Peyer's patch (tissue), 4 donors: ENCODE results near the gene ELOVL1. TPM values are rescaled to one million over a fixed set of nuclear protein-coding genes. Genes with fewer than 3 reads are reported as not detected.

Experiments
- DNase-seq, 3 donors: peaks; one replicate each; pipeline ENCODE4 v3.0.0-alpha.2; 2017 to 2019
- H3K27ac ChIP-seq, 4 donors: fragments of 200-600 bp; sonication (generic); one replicate each; pipeline ENCODE4 v1.5.1; 2016 to 2019
- H3K27me3 ChIP-seq, 2 donors: fragments of 200-600 bp; sonication (generic); one replicate each; pipeline ENCODE4 v1.5.1; 2019
- H3K36me3 ChIP-seq, 3 donors: fragments of 200-600 bp; sonication (generic); one replicate each; pipeline ENCODE4 v1.5.1; 2016 to 2019
- H3K4me1 ChIP-seq, 4 donors: fragments of 200-600 bp; sonication (generic); one replicate each; pipeline ENCODE4 v1.5.1; 2016 to 2019
- H3K4me3 ChIP-seq, 4 donors: fragments of 200-600 bp; sonication (generic); 1 replicate in 3 of 4; 2 replicates in 1 of 4; pipeline ENCODE4 v1.5.1; 2016 to 2019; ENCODE audit warnings: mild to moderate bottlenecking in 1 of 4
- H3K9me3 ChIP-seq, 4 donors: fragments of 200-600 bp; sonication (generic); one replicate each; pipeline ENCODE4 v1.5.1; 2016 to 2019; ENCODE audit warnings: mild to moderate bottlenecking in 1 of 4
- POLR2A ChIP-seq, 2 donors: fragments of 450-650 bp; IDR thresholded peaks; one replicate each; pipeline ENCODE4 v1.5.1; 2017; ENCODE audit warnings: antibody characterized with exemption in 2 of 2, mild to moderate bottlenecking in 2 of 2, moderate library complexity in 2 of 2
- total RNA-seq, 4 donors: library from RNA; depleted of rRNA; stranded (reverse); fragments of >200 nt; gene quantifications; one replicate each; pipeline ENCODE4 v1.1.0, GENCODE V29; 2016
- TF ChIP-seq, protein P1 (sequence below), 6 experiments: fragments of 450-650 bp in 4 of 6; fragments of 200-600 bp in 2 of 6; sonication (generic) in 1 of 6; IDR thresholded peaks; one replicate each; pipeline ENCODE4 v1.5.1; 2017 to 2019; ENCODE audit warnings: antibody characterized with exemption in 6 of 6, mild to moderate bottlenecking in 3 of 6, moderate library complexity in 1 of 6

ELOVL1 gene
- total RNA-seq, 4 donors from 2014 or later: 29.7 to 101 (median 71.3) TPM

DNA sequence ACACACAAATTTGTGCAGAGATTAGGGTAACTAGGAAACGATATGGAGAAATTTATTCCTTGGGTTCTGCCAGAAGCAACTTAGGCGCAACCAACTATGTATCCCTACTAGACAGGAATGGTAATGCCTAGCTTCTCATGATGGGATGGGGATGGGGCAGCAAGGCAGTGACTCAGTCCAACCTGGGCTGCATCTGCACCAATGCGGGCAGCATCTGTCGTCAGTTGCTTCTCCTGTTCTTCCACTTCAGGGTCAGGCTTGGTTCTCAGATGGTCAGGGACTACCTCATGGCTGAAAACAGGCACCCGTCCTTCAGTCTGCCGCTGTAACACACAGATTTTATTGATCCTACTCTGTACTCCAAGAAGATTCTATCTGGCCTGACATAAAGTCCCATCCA, 18.9 kb upstream of the ELOVL1 start:
- Histone ChIP-seq H3K36me3 (peaks cover 0 to 42% (median 0%) of the 10 kb centered on the region in 3 donors), H3K4me3 (no peak overlapping the region), H3K27me3 (no peaks in the 10 kb centered on the region), H3K9me3 (no peaks in the 10 kb centered on the region), H3K4me1 (peaks cover 0 to 29% (median 4%) of the 10 kb centered on the region in 4 donors), H3K27ac (no peak overlapping the region)
- no peak for DNase-seq
- TF ChIP-seq, protein P1, sequence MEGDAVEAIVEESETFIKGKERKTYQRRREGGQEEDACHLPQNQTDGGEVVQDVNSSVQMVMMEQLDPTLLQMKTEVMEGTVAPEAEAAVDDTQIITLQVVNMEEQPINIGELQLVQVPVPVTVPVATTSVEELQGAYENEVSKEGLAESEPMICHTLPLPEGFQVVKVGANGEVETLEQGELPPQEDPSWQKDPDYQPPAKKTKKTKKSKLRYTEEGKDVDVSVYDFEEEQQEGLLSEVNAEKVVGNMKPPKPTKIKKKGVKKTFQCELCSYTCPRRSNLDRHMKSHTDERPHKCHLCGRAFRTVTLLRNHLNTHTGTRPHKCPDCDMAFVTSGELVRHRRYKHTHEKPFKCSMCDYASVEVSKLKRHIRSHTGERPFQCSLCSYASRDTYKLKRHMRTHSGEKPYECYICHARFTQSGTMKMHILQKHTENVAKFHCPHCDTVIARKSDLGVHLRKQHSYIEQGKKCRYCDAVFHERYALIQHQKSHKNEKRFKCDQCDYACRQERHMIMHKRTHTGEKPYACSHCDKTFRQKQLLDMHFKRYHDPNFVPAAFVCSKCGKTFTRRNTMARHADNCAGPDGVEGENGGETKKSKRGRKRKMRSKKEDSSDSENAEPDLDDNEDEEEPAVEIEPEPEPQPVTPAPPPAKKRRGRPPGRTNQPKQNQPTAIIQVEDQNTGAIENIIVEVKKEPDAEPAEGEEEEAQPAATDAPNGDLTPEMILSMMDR (IDR thresholded peaks at IDR 0.05): no peak
- TF ChIP-seq POLR2A (IDR thresholded peaks at IDR 0.05): no peak

DNA sequence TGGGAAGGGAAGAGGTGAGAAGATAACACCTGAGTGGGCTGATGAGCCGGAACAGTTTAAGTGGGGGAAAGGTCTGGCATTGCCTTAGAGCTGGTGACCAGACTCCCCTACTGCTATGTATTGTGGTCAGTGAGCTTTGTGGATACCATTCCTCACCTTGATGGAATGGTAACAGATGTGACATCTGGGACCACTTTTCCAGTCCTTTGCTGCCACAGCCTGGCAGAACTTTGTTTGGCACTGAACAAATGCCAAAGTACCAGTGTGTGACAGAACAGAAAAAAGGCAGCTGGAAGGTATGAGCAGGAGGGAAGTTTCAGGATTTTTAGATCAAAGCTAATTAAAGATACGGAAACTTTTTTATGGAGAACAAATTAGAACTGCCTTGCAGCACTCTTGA, 15.6 kb upstream of the ELOVL1 start:
- no peak for DNase-seq
- Histone ChIP-seq H3K9me3 (no peaks in the 10 kb centered on the region), H3K4me3 (no peak overlapping the region), H3K27ac (no peak overlapping the region), H3K27me3 (no peaks in the 10 kb centered on the region), H3K4me1 (peaks cover 0 to 12% (median 2%) of the 10 kb centered on the region in 4 donors), H3K36me3 (peaks cover 0 to 42% (median 0%) of the 10 kb centered on the region in 3 donors)
- TF ChIP-seq, protein P1 (IDR thresholded peaks at IDR 0.05): peak in 3 of 6 experiments; percentile 49 to 57 (median 54)
- no peak for TF ChIP-seq POLR2A (IDR thresholded peaks at IDR 0.05)

- Histone ChIP-seq H3K9me3 (no peaks in the 10 kb centered on the region), H3K27me3 (no peaks in the 10 kb centered on the region), H3K4me1 (peaks cover 0 to 8% (median 0%) of the 10 kb centered on the region in 4 donors), H3K4me3 (no peak overlapping the region), H3K27ac (peak overlapping the region in 1 of 4 donors; percentile 35), H3K36me3 (peaks cover 0 to 41% (median 0%) of the 10 kb centered on the region in 3 donors)
- no peak for DNase-seq
- TF ChIP-seq POLR2A (IDR thresholded peaks at IDR 0.05): no peak
- TF ChIP-seq, protein P1 (IDR thresholded peaks at IDR 0.05): no peak
These were observed 14.4 kb upstream of the ELOVL1 start for GRCh38 chr1:43382027-43382779.

- DNase-seq: no peak
- Histone ChIP-seq H3K9me3 (no peaks in the 10 kb centered on the region), H3K27me3 (no peaks in the 10 kb centered on the region), H3K27ac (no peak overlapping the region), H3K36me3 (peaks cover 0 to 35% (median 0%) of the 10 kb centered on the region in 3 donors), H3K4me3 (no peak overlapping the region), H3K4me1 (peaks cover 0 to 8% (median 0%) of the 10 kb centered on the region in 4 donors)
- TF ChIP-seq, protein P1 (IDR thresholded peaks at IDR 0.05): no peak
- no peak for TF ChIP-seq POLR2A (IDR thresholded peaks at IDR 0.05)
These were observed 13.8 kb upstream of the ELOVL1 start for GRCh38 chr1:43381612-43382011.

GRCh38 chr1:43379476-43379875, 11.7 kb upstream of the ELOVL1 start:
- Histone ChIP-seq H3K9me3 (no peaks in the 10 kb centered on the region), H3K27me3 (no peaks in the 10 kb centered on the region), H3K4me1 (peaks cover 0 to 8% (median 0%) of the 10 kb centered on the region in 4 donors), H3K27ac (no peak overlapping the region), H3K36me3 (peaks cover 0 to 13% (median 0%) of the 10 kb centered on the region in 3 donors), H3K4me3 (no peak overlapping the region)
- no peak for DNase-seq
- TF ChIP-seq, protein P1 (IDR thresholded peaks at IDR 0.05): no peak
- no peak for TF ChIP-seq POLR2A (IDR thresholded peaks at IDR 0.05)
